ENCODE measurements around the gene SLC2A13. TPM values are rescaled to one million over a fixed set of nuclear protein-coding genes. Genes with fewer than 3 reads are reported as not detected.

The SLC2A13 gene
- total and polyA plus RNA-seq, 10 of the 15 experiments (the other 5 are each of a cell fraction or from before 2014, with no cell fraction given), result 0.05 to 3.7 (median 0.25) TPM

DNA sequence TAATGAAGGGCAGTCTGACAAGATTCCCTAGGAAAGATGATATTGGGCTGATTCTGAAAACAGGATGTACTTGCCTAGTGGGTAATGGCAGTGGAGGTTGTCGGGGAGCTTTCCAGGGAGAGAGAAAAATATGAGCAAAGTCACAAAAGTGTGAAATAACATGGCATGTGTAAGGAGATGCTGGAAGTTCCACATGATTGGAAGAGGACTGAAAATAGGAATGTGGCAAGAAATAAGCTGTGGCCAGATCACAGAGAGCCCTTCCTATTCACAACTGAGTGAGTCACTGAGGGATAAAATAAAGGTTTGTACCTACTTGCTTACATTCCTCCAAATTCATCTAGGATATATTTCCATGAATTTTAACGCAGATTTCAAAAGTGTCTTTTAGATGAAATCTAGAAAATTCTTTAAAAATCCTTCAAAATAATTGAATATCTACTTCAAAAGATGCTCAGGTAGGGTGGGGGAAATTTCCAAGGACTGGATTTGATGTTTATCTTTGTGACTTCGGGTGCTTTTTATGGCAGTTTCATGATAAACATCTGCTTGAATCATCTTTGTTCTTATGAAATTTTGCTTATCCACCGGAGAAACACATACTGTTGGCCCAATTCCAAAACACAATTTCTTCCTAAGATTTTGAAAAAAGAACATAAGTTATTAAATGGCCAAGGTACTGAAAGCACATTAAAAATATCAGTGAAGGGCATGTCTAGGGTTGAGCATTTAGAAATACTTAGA, 36.3 kb upstream of the SLC2A13 start (continued):
- TF ChIP-seq IRF4 (IDR thresholded peaks at IDR 0.05; ENCODE audit: low read depth, low read length), result no peak
- TF ChIP-seq CREM (IDR thresholded peaks at IDR 0.05; ENCODE audit: low read depth), result no peak
- no peak for TF ChIP-seq HDAC6 (IDR thresholded peaks at IDR 0.05; ENCODE audit: unreplicated experiment)
- no peak for TF ChIP-seq SPI1 (IDR thresholded peaks at IDR 0.05; ENCODE audit: borderline replicate concordance, insufficient read depth, low read depth, low read length)

GRCh38 chr12:40138526-40138925, 32.6 kb upstream of the SLC2A13 start:
- ATAC-seq, result no peak
- ChIA-PET SMC1A (ENCODE audit: uncharacterized antibody, unreplicated experiment) (interaction anchor here (1.0 to 1.4 kb wide), 2 partner anchors 10 to 90 kb away, joined by 3 read pairs; no protein-coding TSS in a partner anchor), RAD21 (ENCODE audit: unreplicated experiment) (no interaction called here), CTCF (interaction anchor here (1.0 kb wide), 1 partner anchor 31 kb away, joined by 4 read pairs; no protein-coding TSS in a partner anchor), POLR2A (no interaction called here)
- H4K20me1 ChIP-seq (ENCODE audit: control insufficient read depth, insufficient read depth), result no peaks in the 10 kb centered on the region
- H3K9ac ChIP-seq (ENCODE audit: control insufficient read depth, insufficient read depth, low read length), result no peak overlapping the region
- no peak overlapping the region for H3K27ac ChIP-seq (ENCODE audit: control insufficient read depth, insufficient read depth)
- H3K27me3 ChIP-seq (replicated peaks in 1 of 2; ENCODE audit: control insufficient read depth in 2 of 2, insufficient read depth in 2 of 2, low read length in 1 of 2), result no peaks in the 10 kb centered on the region; a peak in 1 of 4 replicates
- H2AFZ ChIP-seq (ENCODE audit: control insufficient read depth, low read depth, low read length), result no peak overlapping the region
- no peaks in the 10 kb centered on the region for H3K4me1 ChIP-seq (ENCODE audit: control insufficient read depth, insufficient read depth, low read length)
- no peaks in the 10 kb centered on the region for H3K9me3 ChIP-seq (replicated peaks; ENCODE audit: control insufficient read depth, insufficient read depth, low read length)
- intact Hi-C loops (cut with micrococcal nuclease; ENCODE audit: unreplicated experiment) (no loop called here), in situ Hi-C loops (cut with MboI) (no loop called here)
- no peak overlapping the region for H3K4me3 ChIP-seq
- FAIRE-seq, result no peak
- no peak for DNase-seq (ENCODE audit: low read depth, low spot score)
- no peak overlapping the region for H3K4me2 ChIP-seq (ENCODE audit: control insufficient read depth, insufficient read depth)
- no peaks in the 10 kb centered on the region for H3K79me2 ChIP-seq (ENCODE audit: control insufficient read depth, insufficient read depth, low read length)
- H3K36me3 ChIP-seq (ENCODE audit: control insufficient read depth in 2 of 2, insufficient read depth in 2 of 2, low read length in 1 of 2), result no peaks in the 10 kb centered on the region
- no TSS peak for BruUV-seq (replicated peaks)
- 64% methylated on average over 2 of the region's 2 CpGs for WGBS (ENCODE audit: insufficient coverage, insufficient replicate concordance, low lambda C conversion rate, missing lambda C conversion rate)
- TF ChIP-seq NFIC (IDR thresholded peaks at IDR 0.05; ENCODE audit: low read depth, low read length), result no peak
- no peak for TF ChIP-seq SMARCA5 (IDR thresholded peaks at IDR 0.05)
- TF ChIP-seq, protein P1, sequence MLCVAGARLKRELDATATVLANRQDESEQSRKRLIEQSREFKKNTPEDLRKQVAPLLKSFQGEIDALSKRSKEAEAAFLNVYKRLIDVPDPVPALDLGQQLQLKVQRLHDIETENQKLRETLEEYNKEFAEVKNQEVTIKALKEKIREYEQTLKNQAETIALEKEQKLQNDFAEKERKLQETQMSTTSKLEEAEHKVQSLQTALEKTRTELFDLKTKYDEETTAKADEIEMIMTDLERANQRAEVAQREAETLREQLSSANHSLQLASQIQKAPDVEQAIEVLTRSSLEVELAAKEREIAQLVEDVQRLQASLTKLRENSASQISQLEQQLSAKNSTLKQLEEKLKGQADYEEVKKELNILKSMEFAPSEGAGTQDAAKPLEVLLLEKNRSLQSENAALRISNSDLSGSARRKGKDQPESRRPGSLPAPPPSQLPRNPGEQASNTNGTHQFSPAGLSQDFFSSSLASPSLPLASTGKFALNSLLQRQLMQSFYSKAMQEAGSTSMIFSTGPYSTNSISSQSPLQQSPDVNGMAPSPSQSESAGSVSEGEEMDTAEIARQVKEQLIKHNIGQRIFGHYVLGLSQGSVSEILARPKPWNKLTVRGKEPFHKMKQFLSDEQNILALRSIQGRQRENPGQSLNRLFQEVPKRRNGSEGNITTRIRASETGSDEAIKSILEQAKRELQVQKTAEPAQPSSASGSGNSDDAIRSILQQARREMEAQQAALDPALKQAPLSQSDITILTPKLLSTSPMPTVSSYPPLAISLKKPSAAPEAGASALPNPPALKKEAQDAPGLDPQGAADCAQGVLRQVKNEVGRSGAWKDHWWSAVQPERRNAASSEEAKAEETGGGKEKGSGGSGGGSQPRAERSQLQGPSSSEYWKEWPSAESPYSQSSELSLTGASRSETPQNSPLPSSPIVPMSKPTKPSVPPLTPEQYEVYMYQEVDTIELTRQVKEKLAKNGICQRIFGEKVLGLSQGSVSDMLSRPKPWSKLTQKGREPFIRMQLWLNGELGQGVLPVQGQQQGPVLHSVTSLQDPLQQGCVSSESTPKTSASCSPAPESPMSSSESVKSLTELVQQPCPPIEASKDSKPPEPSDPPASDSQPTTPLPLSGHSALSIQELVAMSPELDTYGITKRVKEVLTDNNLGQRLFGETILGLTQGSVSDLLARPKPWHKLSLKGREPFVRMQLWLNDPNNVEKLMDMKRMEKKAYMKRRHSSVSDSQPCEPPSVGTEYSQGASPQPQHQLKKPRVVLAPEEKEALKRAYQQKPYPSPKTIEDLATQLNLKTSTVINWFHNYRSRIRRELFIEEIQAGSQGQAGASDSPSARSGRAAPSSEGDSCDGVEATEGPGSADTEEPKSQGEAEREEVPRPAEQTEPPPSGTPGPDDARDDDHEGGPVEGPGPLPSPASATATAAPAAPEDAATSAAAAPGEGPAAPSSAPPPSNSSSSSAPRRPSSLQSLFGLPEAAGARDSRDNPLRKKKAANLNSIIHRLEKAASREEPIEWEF (IDR thresholded peaks at IDR 0.05; ENCODE audit: insufficient replicate concordance, low read depth, low read length), result no peak
- TF ChIP-seq, protein P2, sequence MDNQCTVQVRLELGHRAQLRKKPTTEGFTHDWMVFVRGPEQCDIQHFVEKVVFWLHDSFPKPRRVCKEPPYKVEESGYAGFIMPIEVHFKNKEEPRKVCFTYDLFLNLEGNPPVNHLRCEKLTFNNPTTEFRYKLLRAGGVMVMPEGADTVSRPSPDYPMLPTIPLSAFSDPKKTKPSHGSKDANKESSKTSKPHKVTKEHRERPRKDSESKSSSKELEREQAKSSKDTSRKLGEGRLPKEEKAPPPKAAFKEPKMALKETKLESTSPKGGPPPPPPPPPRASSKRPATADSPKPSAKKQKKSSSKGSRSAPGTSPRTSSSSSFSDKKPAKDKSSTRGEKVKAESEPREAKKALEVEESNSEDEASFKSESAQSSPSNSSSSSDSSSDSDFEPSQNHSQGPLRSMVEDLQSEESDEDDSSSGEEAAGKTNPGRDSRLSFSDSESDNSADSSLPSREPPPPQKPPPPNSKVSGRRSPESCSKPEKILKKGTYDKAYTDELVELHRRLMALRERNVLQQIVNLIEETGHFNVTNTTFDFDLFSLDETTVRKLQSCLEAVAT (IDR thresholded peaks at IDR 0.05), result no peak
- TF ChIP-seq CBX3 (IDR thresholded peaks at IDR 0.05; ENCODE audit: borderline replicate concordance, low read depth), result no peak
- no peak for TF ChIP-seq ZBED1 (IDR thresholded peaks at IDR 0.05; ENCODE audit: borderline replicate concordance)
- TF ChIP-seq FOXK2 (IDR thresholded peaks at IDR 0.05), result no peak
- no peak for TF ChIP-seq STAT3 (IDR thresholded peaks at IDR 0.05; ENCODE audit: low read depth, low read length)
- no peak for TF ChIP-seq PML (IDR thresholded peaks at IDR 0.05; ENCODE audit: low read length)
- TF ChIP-seq TAF1 (IDR thresholded peaks at IDR 0.05; ENCODE audit: borderline replicate concordance, low read depth, low read length), result no peak
- TF ChIP-seq CHD2 (IDR thresholded peaks at IDR 0.05; ENCODE audit: borderline replicate concordance, low read depth, low read length), result no peak
- TF ChIP-seq RELA (IDR thresholded peaks at IDR 0.05; ENCODE audit: borderline replicate concordance, partially characterized antibody), result no peak
- TF ChIP-seq ZNF207 (IDR thresholded peaks at IDR 0.05; ENCODE audit: borderline replicate concordance), result no peak
- no peak for TF ChIP-seq BHLHE40 (IDR thresholded peaks at IDR 0.05; ENCODE audit: borderline replicate concordance in 1 of 2, low read depth in 2 of 2, low read length in 1 of 2)

Measured in GM12878 (cell line).